Neuronal stem cell (in vitro differentiated cells): ENCODE results near the gene RXFP2.

Experiments
- DNase-seq: peaks from one replicate; pipeline ENCODE4 v3.0.0-alpha.2; 2013; ENCODE audit warnings: low spot score
- H2AFZ ChIP-seq: one replicate; pipeline ENCODE4 v1.6.1; 2013; ENCODE audit warnings: mild to moderate bottlenecking, low read length, inconsistent platforms
- H2AK5ac ChIP-seq: 2 replicates; pipeline ENCODE4 v1.6.1; 2013; ENCODE audit warnings: low read depth, mild to moderate bottlenecking, inconsistent platforms, low read length, moderate library complexity, mixed read lengths
- H2BK120ac ChIP-seq: 2 replicates; pipeline ENCODE4 v1.6.1; 2013; ENCODE audit warnings: low read depth, mild to moderate bottlenecking, inconsistent platforms, low read length, moderate library complexity, mixed read lengths
- H2BK12ac ChIP-seq: one replicate; pipeline ENCODE4 v1.6.1; 2013; ENCODE audit warnings: low read length, inconsistent platforms
- H2BK15ac ChIP-seq: 2 replicates; pipeline ENCODE4 v1.6.1; 2013; ENCODE audit warnings: mild to moderate bottlenecking, low read length, inconsistent platforms, mixed read lengths
- H2BK5ac ChIP-seq: one replicate; pipeline ENCODE4 v1.6.1; 2013; ENCODE audit warnings: inconsistent platforms, mild to moderate bottlenecking, low read length, moderate library complexity
- H3K14ac ChIP-seq: one replicate; pipeline ENCODE4 v1.6.1; 2013; ENCODE audit warnings: low read length, inconsistent platforms
- H3K18ac ChIP-seq: 2 replicates; pipeline ENCODE4 v1.6.1; 2013; ENCODE audit warnings: low read length, inconsistent platforms
- H3K23ac ChIP-seq: 2 replicates; pipeline ENCODE4 v1.6.1; 2013; ENCODE audit warnings: low read depth, mild to moderate bottlenecking, mixed read lengths, low read length, inconsistent platforms; ENCODE audit not compliant: poor library complexity
- H3K27ac ChIP-seq: replicated peaks from 3 replicates; pipeline ENCODE4 v1.5.1; 2013; ENCODE audit warnings: low read length, inconsistent platforms
- H3K27me3 ChIP-seq, 3 experiments: 2 replicates each; pipeline ENCODE4 v1.6.1; 2013; ENCODE audit warnings: low read length in 3 of 3, mild to moderate bottlenecking in 2 of 3, inconsistent platforms in 1 of 3, low read depth in 1 of 3, mixed read lengths in 1 of 3, moderate library complexity in 1 of 3; ENCODE audit not compliant: control insufficient read depth in 3 of 3, insufficient read depth in 3 of 3
- H3K36me3 ChIP-seq, 2 donors: replicated peaks in 1 of 2; 2 replicates each; pipeline ENCODE4 v1.6.1; 2013; ENCODE audit warnings: low read length in 2 of 2; ENCODE audit not compliant: control insufficient read depth in 2 of 2, insufficient read depth in 2 of 2
- H3K4ac ChIP-seq: 2 replicates; pipeline ENCODE4 v1.6.1; 2013; ENCODE audit warnings: inconsistent platforms, mild to moderate bottlenecking, low read length, moderate library complexity
- H3K4me1 ChIP-seq, 2 donors: 1 replicate in 1 of 2; 2 replicates in 1 of 2; pipeline ENCODE4 v1.6.1; 2013; ENCODE audit warnings: low read length in 2 of 2, low read depth in 1 of 2; ENCODE audit not compliant: control insufficient read depth in 2 of 2, insufficient read depth in 1 of 2
- H3K4me2 ChIP-seq: one replicate; pipeline ENCODE4 v1.6.1; 2013; ENCODE audit warnings: mild to moderate bottlenecking, low read length, inconsistent platforms; ENCODE audit not compliant: insufficient read depth, poor library complexity, severe bottlenecking
- H3K4me3 ChIP-seq, 2 donors: 2 replicates each; pipeline ENCODE4 v1.5.1; 2013; ENCODE audit warnings: low read length in 2 of 2, mild to moderate bottlenecking in 2 of 2, inconsistent platforms in 1 of 2, moderate library complexity in 1 of 2
- H3K79me1 ChIP-seq: one replicate; pipeline ENCODE4 v1.6.1; 2013; ENCODE audit warnings: low read depth, mild to moderate bottlenecking, inconsistent platforms, low read length, moderate library complexity
- H3K9ac ChIP-seq: one replicate; pipeline ENCODE4 v1.6.1; 2013; ENCODE audit warnings: mild to moderate bottlenecking, low read depth, low read length, inconsistent platforms; ENCODE audit not compliant: poor library complexity
- H3K9me3 ChIP-seq, 2 donors: replicated peaks in 1 of 2; 2 replicates each; pipeline versions ENCODE3 to v1.6.1; 2013; ENCODE audit warnings: low read length in 2 of 2, mild to moderate bottlenecking in 2 of 2, inconsistent platforms in 1 of 2, low read depth in 1 of 2, mixed read lengths in 1 of 2, moderate library complexity in 1 of 2; ENCODE audit not compliant: control insufficient read depth in 2 of 2, insufficient read depth in 1 of 2
- H4K8ac ChIP-seq: one replicate; pipeline ENCODE4 v1.6.1; 2013; ENCODE audit warnings: low read depth, mild to moderate bottlenecking, inconsistent platforms, low read length, moderate library complexity
- H4K91ac ChIP-seq: one replicate; pipeline ENCODE4 v1.6.1; 2013; ENCODE audit warnings: low read length, low read depth, mild to moderate bottlenecking, inconsistent platforms; ENCODE audit not compliant: poor library complexity
- WGBS, 2 donors: extraction: QIAGEN DNeasy Blood & Tissue Kit; methylation state at CpG; one replicate each; pipeline ENCODE4 v1.1.7; 2013; ENCODE audit warnings: missing lambda C conversion rate in 2 of 2, mixed read lengths in 1 of 2; ENCODE audit not compliant: insufficient read length in 2 of 2, insufficient replicate concordance in 1 of 2; ENCODE audit errors: extremely low coverage in 2 of 2; 5-methylcytosine and 5-hydroxymethylcytosine counted together

RXFP2 gene

DNA sequence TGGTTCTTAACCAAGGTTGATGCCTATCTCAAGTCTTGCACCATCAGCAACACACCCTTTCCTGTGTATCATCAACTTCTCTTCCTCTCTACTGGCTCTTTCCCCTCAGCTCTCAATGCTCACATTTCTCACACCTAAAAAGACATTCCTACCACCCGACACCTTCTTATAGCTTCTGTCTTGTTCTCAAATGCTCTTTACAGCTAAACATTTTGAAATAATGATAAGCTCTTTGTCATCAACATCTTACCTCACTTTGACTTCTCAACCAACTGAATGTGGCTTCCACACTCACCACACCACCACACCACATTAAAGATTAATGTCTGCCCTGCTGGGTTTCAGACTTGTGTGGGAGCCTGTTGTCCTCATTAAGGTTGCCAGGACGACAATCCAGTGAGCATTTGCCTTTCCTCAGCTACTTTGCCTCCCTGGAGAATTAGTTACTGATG lies 67.8 kb downstream of the RXFP2 start:
- no peak overlapping the region for H3K14ac ChIP-seq
- no CpG with 5 or more reads among the region's 2 CpGs for WGBS, 2 donors
- H4K91ac ChIP-seq, result no peak overlapping the region

GRCh38 chr13:31814536-31814935 lies 75.2 kb downstream of the RXFP2 start:
- Histone ChIP-seq H3K18ac (no peak overlapping the region), H2BK15ac (no peak overlapping the region), H2BK120ac (no peak overlapping the region), H3K27ac (no peak overlapping the region), H3K27me3 (no peaks in the 10 kb centered on the region), H2BK5ac (no peak overlapping the region), H4K91ac (no peak overlapping the region), H2AK5ac (no peak overlapping the region), H3K36me3 (no peaks in the 10 kb centered on the region), H3K4ac (no peak overlapping the region), H3K9ac (no peak overlapping the region), H3K9me3 (peaks cover 0 to 13% of the 10 kb centered on the region in 2 donors), H3K79me1 (no peaks in the 10 kb centered on the region), H3K4me1 (no peaks in the 10 kb centered on the region), H4K8ac (no peak overlapping the region), H2AFZ (no peak overlapping the region), H3K14ac (no peak overlapping the region), H3K23ac (no peak overlapping the region), H3K4me2 (no peak overlapping the region), H2BK12ac (no peak overlapping the region), H3K4me3 (no peak overlapping the region)
- WGBS, 2 donors, result no CpG with 5 or more reads among the region's 5 CpGs
- no peak for DNase-seq

More for the DNA sequence above, 67.8 kb downstream of the RXFP2 start:
- Histone ChIP-seq H3K27ac (no peak overlapping the region), H3K4me1 (no peaks in the 10 kb centered on the region), H3K27me3 (no peaks in the 10 kb centered on the region), H3K4me2 (no peak overlapping the region), H2BK5ac (no peak overlapping the region), H4K8ac (no peak overlapping the region), H3K9me3 (peaks cover 0 to 10% of the 10 kb centered on the region in 2 donors), H2BK15ac (no peak overlapping the region), H2BK120ac (no peak overlapping the region), H2AK5ac (no peak overlapping the region), H2BK12ac (no peak overlapping the region), H3K23ac (no peak overlapping the region), H3K9ac (no peak overlapping the region), H2AFZ (no peak overlapping the region), H3K18ac (no peak overlapping the region), H3K79me1 (no peaks in the 10 kb centered on the region), H3K4me3 (no peak overlapping the region), H3K4ac (no peak overlapping the region), H3K36me3 (no peaks in the 10 kb centered on the region)
- DNase-seq, result no peak

DNA sequence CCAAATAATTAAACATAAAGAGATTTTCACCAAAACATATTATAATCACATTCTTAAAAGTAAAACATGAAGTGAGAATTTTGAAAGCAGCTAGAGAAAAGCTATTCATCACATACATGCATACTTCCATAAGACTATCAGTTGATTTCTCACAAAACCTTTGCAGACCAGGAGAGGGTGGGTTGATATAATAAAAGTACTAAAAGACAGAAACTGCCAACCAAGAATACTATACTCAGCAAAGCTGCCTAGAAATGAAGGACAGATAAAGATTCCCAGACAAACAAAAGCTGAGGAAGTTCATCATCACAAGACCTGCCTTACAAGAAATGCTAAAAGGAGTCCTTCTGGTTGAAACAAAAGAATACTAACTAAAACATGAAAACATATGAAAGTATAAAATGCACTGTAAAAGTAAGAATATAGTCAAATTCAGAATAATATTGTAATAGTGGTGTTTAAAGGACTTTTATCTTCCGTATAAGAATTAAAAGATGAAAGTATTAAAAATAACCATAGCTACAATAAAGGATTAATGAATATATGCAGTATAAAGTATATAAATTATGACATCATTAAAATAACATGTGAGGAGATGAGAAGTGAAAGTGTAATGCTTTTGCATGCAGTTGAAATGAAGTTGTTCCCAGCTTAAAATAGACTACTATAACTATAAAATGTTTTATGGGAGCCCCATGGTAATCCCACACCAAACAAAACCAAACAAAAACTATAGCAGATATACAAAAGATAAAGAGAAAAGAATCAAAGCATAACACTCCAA lies 76.2 kb downstream of the RXFP2 start:
- H2BK120ac ChIP-seq, result no peak overlapping the region
- no peak overlapping the region for H3K14ac ChIP-seq
- H3K4me2 ChIP-seq, result no peak overlapping the region
- no peak overlapping the region for H2BK5ac ChIP-seq
- H3K4ac ChIP-seq, result no peak overlapping the region
- no peak overlapping the region for H4K8ac ChIP-seq
- no peaks in the 10 kb centered on the region for H3K36me3 ChIP-seq
- WGBS, 2 donors, result no CpG with 5 or more reads among the region's 1 CpG
- H3K4me3 ChIP-seq, result no peak overlapping the region
- H2AK5ac ChIP-seq, result no peak overlapping the region
- no peak overlapping the region for H3K23ac ChIP-seq
- no peaks in the 10 kb centered on the region for H3K4me1 ChIP-seq
- no peak for DNase-seq
- H3K9me3 ChIP-seq, result peaks cover 0 to 8% of the 10 kb centered on the region in 2 donors
- no peak overlapping the region for H3K18ac ChIP-seq
- no peak overlapping the region for H2BK15ac ChIP-seq
- H3K27ac ChIP-seq, result no peak overlapping the region
- H2AFZ ChIP-seq, result no peak overlapping the region
- H4K91ac ChIP-seq, result no peak overlapping the region
- no peaks in the 10 kb centered on the region for H3K79me1 ChIP-seq
- no peak overlapping the region for H2BK12ac ChIP-seq
- H3K9ac ChIP-seq, result no peak overlapping the region
- H3K27me3 ChIP-seq, result no peaks in the 10 kb centered on the region

GRCh38 chr13:31818236-31818635 lies 78.9 kb downstream of the RXFP2 start:
- Histone ChIP-seq H3K23ac (no peak overlapping the region), H2BK5ac (no peak overlapping the region), H4K91ac (no peak overlapping the region), H3K79me1 (no peaks in the 10 kb centered on the region), H4K8ac (no peak overlapping the region), H3K4me3 (no peak overlapping the region), H3K4me1 (no peaks in the 10 kb centered on the region), H3K14ac (no peak overlapping the region), H3K27ac (no peak overlapping the region), H2BK120ac (no peak overlapping the region), H3K9ac (no peak overlapping the region), H3K18ac (no peak overlapping the region), H3K27me3 (no peaks in the 10 kb centered on the region), H3K4ac (no peak overlapping the region), H3K4me2 (no peak overlapping the region), H2BK15ac (no peak overlapping the region), H3K36me3 (no peaks in the 10 kb centered on the region), H2BK12ac (no peak overlapping the region), H2AK5ac (no peak overlapping the region), H3K9me3 (peaks cover 0 to 3% of the 10 kb centered on the region in 2 donors), H2AFZ (no peak overlapping the region)
- no peak for DNase-seq
